GM18517 (cell line): ENCODE measurements around the gene MAPK14.

Experiments used
- ATAC-seq: cut with Tn5 transposase; IDR thresholded peaks from one replicate; pipeline ENCODE4 v1.9.1; 2021; ENCODE audit warnings: mild to moderate bottlenecking, moderate library complexity; ENCODE audit not compliant: unreplicated experiment

The MAPK14 gene

DNA sequence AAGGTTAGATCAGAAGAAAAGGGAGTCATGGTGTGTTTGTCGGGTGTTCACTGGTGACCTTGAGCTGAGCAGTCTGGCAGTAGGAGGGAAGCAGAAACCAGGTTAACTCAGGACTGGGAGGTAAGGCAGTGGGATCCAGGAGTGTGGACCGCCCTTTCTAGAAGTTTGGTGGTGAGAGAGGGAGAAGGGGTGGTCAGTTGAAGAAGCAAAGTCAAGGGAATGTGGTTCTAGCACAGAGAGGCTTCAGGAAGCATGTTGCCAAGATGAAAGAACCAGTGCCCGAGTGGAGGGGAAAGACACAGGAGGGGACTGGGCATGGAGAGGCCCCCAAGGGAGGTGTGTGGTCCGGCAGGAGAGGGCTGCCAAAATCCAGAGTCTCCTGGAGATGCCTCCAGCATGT, 106.3 kb downstream of the MAPK14 start:
- ATAC-seq, result no peak

DNA sequence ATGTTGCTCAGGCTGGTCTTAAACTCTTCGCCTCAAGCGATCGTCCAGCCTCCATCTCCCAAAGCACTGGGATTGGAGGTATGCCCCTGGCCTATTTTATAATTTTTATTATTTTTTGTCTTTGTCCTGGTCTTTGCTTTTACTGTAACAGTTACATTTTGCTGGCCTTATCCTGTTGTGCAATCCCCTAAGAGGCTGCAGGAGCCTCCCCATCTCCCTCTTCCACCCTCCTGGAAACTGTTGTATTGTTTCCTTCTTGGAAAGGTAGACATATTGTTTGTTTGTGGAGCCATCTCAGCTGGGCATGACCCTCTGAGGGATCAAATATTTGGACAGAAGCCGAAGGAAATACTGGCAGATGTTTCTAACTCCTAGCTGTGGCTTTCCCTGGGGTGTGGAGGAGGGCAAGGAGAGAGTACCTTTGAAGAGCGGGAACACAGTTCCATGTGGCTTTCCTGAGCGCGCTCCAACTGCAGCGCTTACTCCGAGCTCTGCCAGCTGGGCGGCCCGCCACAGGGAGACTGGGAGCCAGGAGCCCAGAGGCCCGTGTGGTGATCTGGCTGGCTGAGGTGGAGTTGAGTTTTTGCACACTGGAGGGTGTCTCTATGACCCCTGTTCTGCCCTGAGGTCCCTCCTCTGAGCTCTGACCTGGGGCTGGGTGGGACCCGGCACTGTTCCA, 107.6 kb downstream of the MAPK14 start:
- ATAC-seq, result no peak

DNA sequence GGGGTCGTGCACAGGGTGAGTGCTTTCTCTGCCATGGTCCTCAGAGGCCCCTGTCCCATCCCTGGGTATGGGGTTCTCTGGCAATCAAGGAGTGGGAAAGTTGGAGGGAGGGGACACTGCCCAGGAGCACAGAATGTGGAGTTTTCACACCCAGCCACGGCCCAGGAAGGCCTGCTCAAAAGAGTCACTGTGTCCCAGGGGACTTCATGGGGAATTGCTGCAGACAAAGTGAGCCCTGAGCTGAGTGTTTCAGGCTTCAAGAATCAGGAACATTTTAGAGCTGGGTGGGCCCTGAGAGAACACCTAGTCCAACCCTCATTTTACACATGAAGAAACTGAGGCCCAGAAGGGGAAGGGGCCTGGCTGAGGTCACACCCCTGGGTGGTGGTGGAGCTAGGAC, 108.4 kb downstream of the MAPK14 start:
- no peak for ATAC-seq

DNA sequence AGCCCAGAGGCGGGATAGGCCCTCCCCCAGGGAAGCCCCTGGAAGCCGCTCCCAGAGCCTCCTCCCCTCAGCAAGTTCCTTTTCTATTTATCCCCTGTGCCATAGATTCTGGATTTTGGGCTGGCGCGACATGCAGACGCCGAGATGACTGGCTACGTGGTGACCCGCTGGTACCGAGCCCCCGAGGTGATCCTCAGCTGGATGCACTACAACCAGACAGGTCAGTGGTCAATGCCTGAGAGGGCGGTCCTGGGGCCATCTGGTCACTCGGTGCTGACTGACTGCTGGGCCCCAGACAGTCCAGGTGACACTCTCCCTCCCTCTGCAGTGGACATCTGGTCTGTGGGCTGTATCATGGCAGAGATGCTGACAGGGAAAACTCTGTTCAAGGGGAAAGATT, 108.9 kb downstream of the MAPK14 start:
- no peak for ATAC-seq

GRCh38 chr6:36138667-36139066, 111.1 kb downstream of the MAPK14 start:
- ATAC-seq, result no peak

DNA sequence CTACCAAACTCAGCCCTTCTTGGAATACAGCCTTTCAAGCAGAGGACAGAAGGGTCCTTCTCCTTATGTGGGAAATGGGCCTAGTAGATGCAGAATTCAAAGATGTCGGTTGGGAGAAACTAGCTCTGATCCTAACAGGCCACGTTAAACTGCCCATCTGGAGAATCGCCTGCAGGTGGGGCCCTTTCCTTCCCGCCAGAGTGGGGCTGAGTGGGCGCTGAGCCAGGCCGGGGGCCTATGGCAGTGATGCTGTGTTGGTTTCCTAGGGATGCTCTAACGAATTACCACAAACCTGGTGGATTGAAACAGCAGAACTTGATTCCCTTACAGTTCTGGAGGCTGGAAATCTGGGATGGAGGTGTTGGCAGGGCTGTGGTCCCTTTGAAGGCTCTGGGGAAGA, 111.8 kb downstream of the MAPK14 start:
- ATAC-seq, result no peak

- no peak for ATAC-seq
These were observed 112.5 kb downstream of the MAPK14 start for GRCh38 chr6:36139991-36140710.

DNA sequence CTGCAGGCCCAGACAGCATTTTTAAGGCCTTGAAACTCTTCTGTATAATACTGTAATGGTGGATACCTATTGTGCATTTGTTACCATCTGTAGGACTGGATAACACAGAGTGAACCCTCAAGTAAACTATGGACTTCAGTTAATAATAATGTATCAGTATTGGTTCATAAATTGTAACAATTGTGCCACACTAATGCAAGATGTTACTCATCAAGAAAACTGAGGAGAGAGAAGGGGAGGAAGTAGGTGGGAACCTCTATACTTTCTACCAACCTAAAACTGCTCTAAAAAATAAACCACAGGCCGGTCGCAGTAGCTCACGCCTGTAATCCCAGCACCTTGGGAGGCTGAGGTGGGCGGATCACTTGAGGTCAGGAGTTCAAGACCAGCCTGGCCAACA, 113.5 kb downstream of the MAPK14 start:
- ATAC-seq, result no peak

DNA sequence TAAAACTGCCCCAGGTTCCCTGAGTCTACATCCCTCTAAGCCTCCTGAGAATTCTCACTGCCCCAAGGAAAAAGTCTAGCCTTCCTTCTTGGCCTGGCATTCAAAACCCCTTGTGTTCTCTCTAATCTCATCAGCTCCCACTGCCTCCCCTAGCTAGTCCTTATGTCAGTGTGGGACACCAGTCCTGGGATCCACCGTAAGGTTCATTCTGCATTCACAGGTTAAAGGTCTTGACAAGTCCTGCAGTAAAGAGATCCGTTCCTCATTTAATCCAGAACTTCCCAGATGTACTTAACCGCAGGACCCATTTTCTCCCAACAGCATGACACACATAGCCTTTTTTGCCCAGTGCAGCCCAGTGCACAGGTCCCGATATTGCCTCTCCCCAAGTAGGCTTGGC, 114.4 kb downstream of the MAPK14 start:
- ATAC-seq, result no peak

- no peak for ATAC-seq
These were observed 115.6 kb downstream of the MAPK14 start for GRCh38 chr6:36142971-36143838.

DNA sequence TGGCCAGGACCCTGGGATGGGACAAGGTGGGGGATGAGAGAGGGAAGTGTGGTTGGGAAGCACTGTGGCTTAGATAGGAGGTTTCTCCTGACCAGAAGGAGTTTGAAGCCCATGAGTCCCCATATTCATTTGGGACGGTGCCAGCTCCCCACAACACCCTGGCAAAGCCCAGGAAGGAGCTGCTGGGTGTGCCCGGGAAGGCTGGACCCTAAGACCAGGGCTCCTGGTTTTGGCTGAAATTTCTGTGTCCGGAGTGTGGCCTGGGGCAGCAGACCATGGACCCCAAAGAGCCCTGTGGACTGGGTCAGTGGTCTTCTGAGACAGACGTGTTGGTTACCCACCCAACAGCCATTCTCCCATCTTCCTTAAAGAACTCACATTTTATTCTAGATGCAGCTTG, 117.9 kb downstream of the MAPK14 start:
- ATAC-seq, result no peak

DNA sequence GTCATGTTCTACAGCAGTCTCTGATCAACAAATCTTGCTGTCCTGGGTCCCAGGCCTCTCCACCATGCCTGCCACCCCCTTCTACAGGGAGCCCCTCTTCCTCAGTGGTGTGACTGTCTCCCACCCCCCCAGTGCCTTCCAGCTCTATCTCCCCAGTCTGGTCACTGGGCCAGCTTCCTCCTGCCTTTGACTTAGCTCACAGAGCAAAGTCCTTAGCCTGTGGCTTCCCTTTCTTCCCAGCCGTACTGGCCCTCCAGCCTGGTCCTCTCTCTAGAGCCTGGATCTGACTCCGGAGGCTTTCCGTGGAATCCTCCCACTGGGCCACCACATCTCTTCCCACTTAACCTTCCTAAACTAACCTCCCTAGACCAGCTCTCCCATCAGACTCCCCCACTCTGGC, 119.7 kb downstream of the MAPK14 start:
- ATAC-seq, result no peak

DNA sequence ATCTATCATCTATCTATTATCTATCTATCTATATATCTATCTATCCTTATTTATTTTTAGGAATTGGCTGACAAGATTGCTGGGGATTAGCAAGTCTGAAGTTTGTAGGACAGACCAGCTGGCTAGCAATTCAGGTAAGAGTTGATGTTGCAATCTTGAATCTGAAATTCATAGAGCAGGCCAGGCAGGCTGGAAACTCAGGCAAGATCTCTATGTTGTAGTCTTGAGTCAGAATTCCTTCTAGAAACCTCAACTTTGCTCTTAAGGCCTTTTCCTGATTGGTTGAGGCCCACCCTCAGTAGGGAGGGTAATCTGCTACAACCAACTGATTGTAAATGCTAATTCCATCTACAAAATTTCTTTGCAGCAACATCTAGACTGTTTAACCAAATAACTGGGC, 121.9 kb downstream of the MAPK14 start:
- no peak for ATAC-seq

DNA sequence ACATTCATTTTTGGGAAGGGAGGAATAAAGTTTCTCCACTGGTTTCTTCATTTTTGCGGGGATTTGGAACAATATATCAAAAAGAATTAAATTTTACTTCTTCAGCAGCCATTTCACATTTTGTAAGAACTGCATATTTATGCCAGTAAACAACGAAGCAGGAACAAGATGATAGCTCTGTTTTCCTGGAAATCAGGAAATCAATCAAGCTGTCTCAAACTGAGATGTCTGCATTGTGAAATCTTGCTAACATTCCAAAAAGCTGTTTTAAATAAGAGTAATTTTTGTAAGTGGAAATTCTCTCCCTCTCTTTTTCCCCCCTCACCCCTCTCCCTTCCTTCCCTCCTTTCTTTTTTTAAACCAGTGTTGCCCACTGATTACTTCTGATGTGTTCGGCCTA, 122.7 kb downstream of the MAPK14 start:
- ATAC-seq, result no peak

DNA sequence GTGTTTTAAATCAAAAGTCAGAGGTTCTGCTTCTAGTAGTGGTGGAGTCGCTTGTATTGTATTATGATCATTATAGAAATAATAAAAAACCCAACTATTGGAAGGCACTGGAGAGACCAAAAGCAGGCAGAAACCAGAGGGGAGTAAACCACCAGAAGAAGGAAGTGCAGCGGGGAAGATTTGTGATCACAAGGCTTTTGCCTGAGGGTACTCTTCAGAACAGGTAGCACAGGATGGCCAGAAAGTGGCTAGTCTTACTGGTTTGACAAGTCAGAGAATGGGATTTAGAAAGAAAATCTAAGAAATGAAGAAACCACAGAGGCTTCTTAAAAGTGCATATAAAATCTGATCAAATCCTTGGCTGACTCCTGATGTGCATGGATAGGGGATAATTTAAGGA, 126.7 kb downstream of the MAPK14 start:
- ATAC-seq, result no peak

DNA sequence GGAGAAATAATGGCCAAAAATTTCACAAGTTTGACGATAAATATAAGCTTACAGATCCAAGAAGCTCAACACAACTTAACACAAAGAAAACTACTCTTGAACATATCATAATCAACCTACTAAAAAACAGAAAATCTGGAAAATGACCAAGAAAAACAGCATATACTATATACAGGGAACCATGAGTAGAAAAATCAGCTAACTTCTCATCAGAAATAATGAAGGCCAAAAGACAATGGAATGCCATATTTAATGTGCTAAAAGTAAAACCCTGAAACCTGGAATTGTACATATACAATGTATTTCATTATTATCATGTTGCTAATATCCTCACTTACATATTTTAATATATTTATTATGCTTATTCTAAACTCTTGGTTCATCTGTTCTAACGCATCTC, 128.1 kb downstream of the MAPK14 start:
- no peak for ATAC-seq

- ATAC-seq, result no peak
These were observed 132.6 kb downstream of the MAPK14 start for GRCh38 chr6:36160147-36160760.
